ENCODE data around the gene ATP6V1D.

DNA sequence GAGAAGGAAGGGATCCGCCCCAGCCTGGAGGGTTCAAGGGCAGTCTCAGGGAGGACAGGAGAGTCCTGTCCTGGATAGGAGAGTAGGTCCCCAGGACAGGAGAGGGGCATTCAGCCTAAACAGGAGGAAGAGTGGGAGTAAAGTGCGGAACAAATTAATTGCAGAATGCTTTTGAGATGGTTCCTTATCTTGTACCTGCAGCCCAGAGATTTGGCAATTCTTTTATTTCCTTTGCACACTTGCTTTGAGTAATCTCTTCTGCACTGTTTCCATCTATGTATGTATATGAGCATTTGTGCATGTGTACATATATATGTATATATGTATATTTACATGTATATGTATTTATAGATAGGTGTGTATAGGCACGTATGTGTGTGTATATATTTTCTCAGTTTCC is 29.7 kb upstream of the ATP6V1D start:
- TF ChIP-seq, protein P1, sequence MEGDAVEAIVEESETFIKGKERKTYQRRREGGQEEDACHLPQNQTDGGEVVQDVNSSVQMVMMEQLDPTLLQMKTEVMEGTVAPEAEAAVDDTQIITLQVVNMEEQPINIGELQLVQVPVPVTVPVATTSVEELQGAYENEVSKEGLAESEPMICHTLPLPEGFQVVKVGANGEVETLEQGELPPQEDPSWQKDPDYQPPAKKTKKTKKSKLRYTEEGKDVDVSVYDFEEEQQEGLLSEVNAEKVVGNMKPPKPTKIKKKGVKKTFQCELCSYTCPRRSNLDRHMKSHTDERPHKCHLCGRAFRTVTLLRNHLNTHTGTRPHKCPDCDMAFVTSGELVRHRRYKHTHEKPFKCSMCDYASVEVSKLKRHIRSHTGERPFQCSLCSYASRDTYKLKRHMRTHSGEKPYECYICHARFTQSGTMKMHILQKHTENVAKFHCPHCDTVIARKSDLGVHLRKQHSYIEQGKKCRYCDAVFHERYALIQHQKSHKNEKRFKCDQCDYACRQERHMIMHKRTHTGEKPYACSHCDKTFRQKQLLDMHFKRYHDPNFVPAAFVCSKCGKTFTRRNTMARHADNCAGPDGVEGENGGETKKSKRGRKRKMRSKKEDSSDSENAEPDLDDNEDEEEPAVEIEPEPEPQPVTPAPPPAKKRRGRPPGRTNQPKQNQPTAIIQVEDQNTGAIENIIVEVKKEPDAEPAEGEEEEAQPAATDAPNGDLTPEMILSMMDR (IDR thresholded peaks at IDR 0.05) = no peak
- no peak for TF ChIP-seq POLR2A (IDR thresholded peaks at IDR 0.05)
